ENCODE measurements around the gene ABHD14A.

ABHD14A gene

GRCh38 chr3:51997935-51998596 is 23.2 kb downstream of the ABHD14A start:
- peak; percentile 60 for DNase-seq (ENCODE audit: low read depth, low spot score)
- peaks cover 15% of the 10 kb centered on the region for H3K4me1 ChIP-seq (ENCODE audit: insufficient read depth, insufficient read length)
- no peak for TF ChIP-seq ZNF274 (IDR thresholded peaks at IDR 0.05; ENCODE audit: low read depth, low read length)
- TF ChIP-seq SUZ12 (IDR thresholded peaks at IDR 0.05; ENCODE audit: extremely low read depth, insufficient read depth, insufficient read length): no peak
- no peak for TF ChIP-seq YY1 (IDR thresholded peaks at IDR 0.05; ENCODE audit: insufficient read depth, insufficient read length)
- H3K36me3 ChIP-seq (ENCODE audit: insufficient read depth, insufficient read length, low read length): peaks cover 24% of the 10 kb centered on the region
- H3K9me3 ChIP-seq (ENCODE audit: insufficient read depth, low read length): no peaks in the 10 kb centered on the region
- H3K27me3 ChIP-seq (ENCODE audit: insufficient read depth, insufficient read length): peaks cover 10% of the 10 kb centered on the region
- H3K9ac ChIP-seq (ENCODE audit: insufficient read length, low read depth): no peak overlapping the region
- no peak overlapping the region for H3K4me3 ChIP-seq (ENCODE audit: insufficient read length, low read depth)

GRCh38 chr3:51998774-51999173 is 23.9 kb downstream of the ABHD14A start:
- H3K27me3 ChIP-seq (ENCODE audit: insufficient read depth, insufficient read length): peaks cover 16% of the 10 kb centered on the region
- no peak overlapping the region for H3K9ac ChIP-seq (ENCODE audit: insufficient read length, low read depth)
- peaks cover 15% of the 10 kb centered on the region for H3K4me1 ChIP-seq (ENCODE audit: insufficient read depth, insufficient read length)
- no peak overlapping the region for H3K4me3 ChIP-seq (ENCODE audit: insufficient read length, low read depth)
- DNase-seq (ENCODE audit: low read depth, low spot score): no peak
- H3K9me3 ChIP-seq (ENCODE audit: insufficient read depth, low read length): no peaks in the 10 kb centered on the region
- TF ChIP-seq YY1 (IDR thresholded peaks at IDR 0.05; ENCODE audit: insufficient read depth, insufficient read length): no peak
- no peak for TF ChIP-seq ZNF274 (IDR thresholded peaks at IDR 0.05; ENCODE audit: low read depth, low read length)
- peaks cover 18% of the 10 kb centered on the region for H3K36me3 ChIP-seq (ENCODE audit: insufficient read depth, insufficient read length, low read length)

- Histone ChIP-seq H3K4me3 (ENCODE audit: insufficient read length, low read depth) (no peak overlapping the region), H3K9ac (ENCODE audit: insufficient read length, low read depth) (no peak overlapping the region), H3K9me3 (ENCODE audit: insufficient read depth, low read length) (no peaks in the 10 kb centered on the region), H3K4me1 (ENCODE audit: insufficient read depth, insufficient read length) (peaks cover 16% of the 10 kb centered on the region), H3K27me3 (ENCODE audit: insufficient read depth, insufficient read length) (peaks cover 18% of the 10 kb centered on the region), H3K36me3 (ENCODE audit: insufficient read depth, insufficient read length, low read length) (peaks cover 7% of the 10 kb centered on the region)
- no peak for DNase-seq (ENCODE audit: low read depth, low spot score)
- TF ChIP-seq YY1 (IDR thresholded peaks at IDR 0.05; ENCODE audit: insufficient read depth, insufficient read length) (no peak), ZNF274 (IDR thresholded peaks at IDR 0.05; ENCODE audit: low read depth, low read length) (no peak), SUZ12 (IDR thresholded peaks at IDR 0.05; ENCODE audit: extremely low read depth, insufficient read depth, insufficient read length) (no peak)
Measured at GRCh38 chr3:51999846-52000245, 25.0 kb downstream of the ABHD14A start.

GRCh38 chr3:52001443-52001974 is 26.6 kb downstream of the ABHD14A start:
- Histone ChIP-seq H3K9me3 (ENCODE audit: insufficient read depth, low read length) (no peaks in the 10 kb centered on the region), H3K27me3 (ENCODE audit: insufficient read depth, insufficient read length) (peaks cover 18% of the 10 kb centered on the region), H3K36me3 (ENCODE audit: insufficient read depth, insufficient read length, low read length) (no peaks in the 10 kb centered on the region), H3K4me1 (ENCODE audit: insufficient read depth, insufficient read length) (peaks cover 31% of the 10 kb centered on the region), H3K4me3 (ENCODE audit: insufficient read length, low read depth) (no peak overlapping the region), H3K9ac (ENCODE audit: insufficient read length, low read depth) (peak overlapping the region; percentile 6)
- TF ChIP-seq ZNF274 (IDR thresholded peaks at IDR 0.05; ENCODE audit: low read depth, low read length) (no peak), YY1 (IDR thresholded peaks at IDR 0.05; ENCODE audit: insufficient read depth, insufficient read length) (no peak), SUZ12 (IDR thresholded peaks at IDR 0.05; ENCODE audit: extremely low read depth, insufficient read depth, insufficient read length) (no peak)
- DNase-seq (ENCODE audit: low read depth, low spot score): peak; percentile 89

GRCh38 chr3:52002748-52003147 is 27.9 kb downstream of the ABHD14A start:
- H3K9me3 ChIP-seq (ENCODE audit: insufficient read depth, low read length): no peaks in the 10 kb centered on the region
- peaks cover 18% of the 10 kb centered on the region for H3K27me3 ChIP-seq (ENCODE audit: insufficient read depth, insufficient read length)
- H3K9ac ChIP-seq (ENCODE audit: insufficient read length, low read depth): peak overlapping the region; percentile 29
- H3K4me3 ChIP-seq (ENCODE audit: insufficient read length, low read depth): no peak overlapping the region
- H3K4me1 ChIP-seq (ENCODE audit: insufficient read depth, insufficient read length): peaks cover 31% of the 10 kb centered on the region
- no peaks in the 10 kb centered on the region for H3K36me3 ChIP-seq (ENCODE audit: insufficient read depth, insufficient read length, low read length)
- DNase-seq (ENCODE audit: low read depth, low spot score): no peak
- TF ChIP-seq YY1 (IDR thresholded peaks at IDR 0.05; ENCODE audit: insufficient read depth, insufficient read length) (no peak), SUZ12 (IDR thresholded peaks at IDR 0.05; ENCODE audit: extremely low read depth, insufficient read depth, insufficient read length) (no peak)

GRCh38 chr3:52004163-52004787 is 29.4 kb downstream of the ABHD14A start:
- H3K27me3 ChIP-seq (ENCODE audit: insufficient read depth, insufficient read length): peaks cover 18% of the 10 kb centered on the region
- TF ChIP-seq ZNF274 (IDR thresholded peaks at IDR 0.05; ENCODE audit: low read depth, low read length) (no peak), YY1 (IDR thresholded peaks at IDR 0.05; ENCODE audit: insufficient read depth, insufficient read length) (no peak), SUZ12 (IDR thresholded peaks at IDR 0.05; ENCODE audit: extremely low read depth, insufficient read depth, insufficient read length) (no peak)
- DNase-seq (ENCODE audit: low read depth, low spot score): no peak
- peaks cover 31% of the 10 kb centered on the region for H3K4me1 ChIP-seq (ENCODE audit: insufficient read depth, insufficient read length)
- no peaks in the 10 kb centered on the region for H3K9me3 ChIP-seq (ENCODE audit: insufficient read depth, low read length)
- H3K4me3 ChIP-seq (ENCODE audit: insufficient read length, low read depth): no peak overlapping the region
- no peaks in the 10 kb centered on the region for H3K36me3 ChIP-seq (ENCODE audit: insufficient read depth, insufficient read length, low read length)
- peak overlapping the region; percentile 57 for H3K9ac ChIP-seq (ENCODE audit: insufficient read length, low read depth)

GRCh38 chr3:52004906-52005395 is 30.1 kb downstream of the ABHD14A start:
- H3K9ac ChIP-seq (ENCODE audit: insufficient read length, low read depth): peak overlapping the region; percentile 57

More at GRCh38 chr3:52004906-52005395, 30.1 kb downstream of the ABHD14A start:
- Histone ChIP-seq H3K27me3 (ENCODE audit: insufficient read depth, insufficient read length) (peaks cover 18% of the 10 kb centered on the region), H3K9me3 (ENCODE audit: insufficient read depth, low read length) (no peaks in the 10 kb centered on the region), H3K4me1 (ENCODE audit: insufficient read depth, insufficient read length) (peaks cover 31% of the 10 kb centered on the region), H3K36me3 (ENCODE audit: insufficient read depth, insufficient read length, low read length) (no peaks in the 10 kb centered on the region), H3K4me3 (ENCODE audit: insufficient read length, low read depth) (no peak overlapping the region)
- DNase-seq (ENCODE audit: low read depth, low spot score): no peak
- TF ChIP-seq ZNF274 (IDR thresholded peaks at IDR 0.05; ENCODE audit: low read depth, low read length): no peak

Data from NT2/D1 (cell line).